ENCODE results near the gene CPVL.

Gene CPVL

GRCh38 chr7:29090151-29090805 is 56.1 kb downstream of the CPVL start:
- DNase-seq: no peak

DNA sequence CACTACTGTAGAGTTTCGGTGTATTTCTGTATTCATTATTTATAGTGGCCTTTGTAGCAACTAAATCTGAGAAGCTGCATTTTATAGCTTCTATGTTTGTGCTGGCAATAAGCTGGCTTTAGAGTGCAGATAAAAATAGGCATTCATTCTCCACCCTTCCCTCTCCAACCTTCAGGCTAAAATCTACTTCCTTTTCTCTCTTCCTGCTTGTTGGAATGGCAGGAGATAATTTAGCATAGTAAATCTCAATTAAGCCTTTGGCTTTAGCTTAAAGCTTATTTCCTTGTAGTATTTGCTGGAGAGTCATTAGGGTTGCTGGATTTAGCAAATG is 58.5 kb downstream of the CPVL start:
- no peak for DNase-seq

DNA sequence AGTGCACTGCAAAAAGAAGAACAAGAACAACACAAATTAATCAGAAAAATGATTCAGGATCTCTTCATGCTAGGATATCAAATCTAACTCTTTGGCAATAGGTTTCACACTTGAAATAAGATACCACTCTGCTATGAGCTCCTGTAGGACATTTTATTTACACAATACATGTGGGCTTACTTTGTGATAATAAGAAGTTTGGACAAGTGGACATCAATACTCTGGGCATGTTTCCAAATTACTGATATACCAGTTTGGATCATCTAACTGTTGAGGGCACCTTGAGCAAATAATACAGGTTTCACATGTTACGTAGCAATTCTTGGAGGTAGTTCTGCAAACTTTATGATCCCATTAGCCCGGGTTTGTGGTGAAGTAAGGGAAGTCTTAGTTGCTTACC is 59.8 kb downstream of the CPVL start:
- no peak for DNase-seq

DNA sequence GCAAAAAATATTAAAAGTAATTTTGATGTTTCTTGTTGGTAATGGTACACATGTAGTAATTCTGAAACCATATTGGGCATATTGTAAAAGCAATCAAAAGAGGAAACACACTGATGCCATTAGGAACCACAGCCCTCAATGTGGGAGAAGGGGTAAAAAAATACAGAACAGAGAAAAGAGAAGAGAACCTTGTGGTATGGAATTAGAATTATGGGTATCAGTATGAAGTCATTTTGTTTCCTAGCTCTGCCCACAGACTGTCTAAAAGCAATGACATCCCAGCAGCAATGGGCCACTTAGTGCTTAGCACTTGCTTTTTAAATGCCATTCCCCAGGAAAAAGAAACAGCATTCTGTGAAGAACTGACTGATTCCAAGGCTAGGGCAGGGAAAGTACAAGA is 61.5 kb downstream of the CPVL start:
- DNase-seq: peak in 1 of 5 donors; percentile 11

DNA sequence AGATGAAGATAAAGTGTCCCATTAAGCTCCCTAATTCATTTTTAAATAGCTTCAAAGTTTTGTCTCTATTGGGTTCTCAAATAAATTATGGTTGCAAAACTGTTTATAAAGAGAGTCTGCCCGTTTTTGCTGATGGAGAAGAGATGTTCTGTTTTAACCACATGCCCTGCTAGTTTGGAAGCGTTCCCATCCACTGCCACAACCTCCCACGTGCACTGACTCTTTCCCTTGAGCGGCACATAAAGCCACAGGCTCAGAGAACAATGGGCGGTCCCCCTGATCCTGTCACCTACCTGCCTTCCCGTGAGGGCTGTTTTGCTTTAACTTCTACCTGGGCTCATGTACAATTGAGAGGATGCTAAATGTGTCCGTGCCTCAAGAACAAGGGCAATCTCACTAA is 65.5 kb downstream of the CPVL start:
- no peak for DNase-seq

DNA sequence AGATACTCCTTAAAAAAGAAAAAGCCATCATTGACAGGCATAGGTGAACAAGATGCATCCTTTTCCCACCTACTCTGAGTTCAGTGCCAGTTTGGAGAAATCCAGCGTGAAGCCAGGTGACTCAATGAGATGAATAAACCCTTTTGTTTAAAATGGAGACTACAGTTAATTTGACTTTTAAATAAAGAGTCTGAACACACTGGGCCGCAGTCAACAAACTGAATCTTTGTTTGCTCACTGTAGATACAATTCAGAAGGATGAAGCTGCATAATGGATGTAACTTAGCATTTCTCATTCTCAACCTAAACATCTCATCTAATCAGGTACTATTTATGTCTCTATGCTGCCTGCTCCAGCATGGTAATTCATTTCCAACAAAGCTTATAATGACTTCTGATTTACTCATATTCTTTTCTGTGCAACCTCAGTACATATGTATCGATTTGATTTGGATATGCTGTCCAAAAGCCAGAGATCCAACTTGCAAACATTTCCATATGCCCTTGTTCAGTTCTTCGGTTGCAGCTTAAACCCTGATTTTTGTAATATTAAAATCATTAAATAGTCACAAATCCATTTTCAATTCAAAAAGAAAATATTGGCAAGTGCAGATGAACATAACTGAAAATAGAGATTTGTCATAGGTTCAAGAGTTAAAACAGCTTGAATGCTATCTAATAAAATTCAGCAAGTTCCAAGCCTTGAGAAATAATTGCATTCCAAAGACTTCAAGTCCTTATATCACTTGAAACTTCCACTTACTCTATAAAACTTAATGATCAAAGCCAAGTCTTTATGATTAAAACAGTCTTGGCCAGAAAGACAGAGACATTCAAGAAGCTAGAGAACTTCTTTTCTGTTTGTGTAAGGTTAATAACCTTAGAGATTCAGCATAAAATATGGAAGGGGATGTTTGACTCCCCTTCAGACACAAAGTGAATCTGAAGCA is 67.8 kb downstream of the CPVL start:
- no peak for DNase-seq

GRCh38 chr7:29077854-29078253 is 68.5 kb downstream of the CPVL start:
- no peak for DNase-seq

- DNase-seq: no peak
Measured at GRCh38 chr7:29077176-29077575, 69.2 kb downstream of the CPVL start.

DNA sequence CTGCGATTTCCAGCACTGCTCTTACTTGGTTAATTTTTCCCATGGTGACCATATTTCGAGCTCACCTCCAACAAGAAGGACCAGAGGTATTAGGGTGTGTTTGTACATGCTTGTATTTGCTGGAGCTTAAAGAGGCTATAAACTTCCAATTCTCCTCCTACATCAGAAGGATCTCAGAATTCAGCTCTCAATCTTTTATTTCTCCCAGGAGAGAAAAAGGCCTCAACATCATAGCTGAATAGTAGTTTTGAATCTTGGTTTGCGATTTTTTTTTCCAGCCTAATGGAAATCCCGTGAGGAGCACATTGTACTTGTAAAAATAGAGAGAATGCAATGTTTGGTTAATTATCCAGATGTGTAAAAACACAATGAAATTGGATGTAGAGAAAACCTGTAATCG is 69.7 kb downstream of the CPVL start:
- DNase-seq: no peak

DNA sequence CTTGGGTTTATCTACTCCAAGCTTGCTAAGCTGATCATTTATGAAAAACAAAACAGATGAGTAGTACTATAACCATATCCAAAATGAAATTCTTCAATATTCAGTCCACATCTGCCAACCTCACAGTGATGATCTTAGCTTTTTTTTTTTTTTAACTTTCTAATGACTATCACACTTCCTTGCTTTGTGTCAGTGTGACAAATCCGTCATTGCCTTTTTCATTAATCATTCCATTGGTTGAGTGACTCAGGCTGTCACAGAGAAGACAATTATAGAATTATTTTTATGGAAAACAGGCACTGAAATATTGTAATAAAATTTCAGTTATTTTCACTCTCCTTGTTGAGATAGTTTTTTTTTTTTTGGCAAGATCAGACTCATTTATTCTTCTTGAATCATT is 70.7 kb downstream of the CPVL start:
- no peak for DNase-seq

DNA sequence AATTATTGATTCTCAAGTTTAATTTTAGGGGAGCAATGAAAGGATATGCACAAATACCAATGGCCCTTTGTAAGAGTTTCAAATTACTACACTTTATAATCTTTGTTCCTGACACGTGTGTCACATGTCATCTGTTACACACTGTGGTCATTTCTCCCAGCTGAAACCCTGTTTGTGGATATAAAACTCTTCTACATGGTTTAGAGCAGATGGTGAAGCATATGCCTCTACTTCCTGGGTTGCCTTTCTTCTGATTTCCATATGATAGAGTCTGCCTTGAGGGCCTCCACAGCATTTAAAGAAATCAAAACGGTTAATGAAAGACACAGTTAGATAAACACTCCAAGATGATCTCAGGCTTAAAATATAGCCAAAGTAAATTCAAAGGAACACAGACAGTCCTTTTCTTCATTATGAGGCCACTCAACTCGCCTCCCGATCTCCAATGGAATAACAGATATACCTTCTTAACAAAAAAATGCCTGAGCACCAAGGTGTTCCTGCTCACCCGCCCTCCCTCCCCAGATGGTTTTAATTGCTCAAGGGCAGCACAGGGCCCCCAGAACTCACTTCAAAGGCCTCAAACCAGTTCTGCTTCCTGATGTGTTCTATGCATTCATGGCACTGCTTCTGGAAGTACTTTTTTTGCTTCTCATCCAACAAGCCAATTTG is 75.0 kb downstream of the CPVL start:
- DNase-seq: no peak

DNA sequence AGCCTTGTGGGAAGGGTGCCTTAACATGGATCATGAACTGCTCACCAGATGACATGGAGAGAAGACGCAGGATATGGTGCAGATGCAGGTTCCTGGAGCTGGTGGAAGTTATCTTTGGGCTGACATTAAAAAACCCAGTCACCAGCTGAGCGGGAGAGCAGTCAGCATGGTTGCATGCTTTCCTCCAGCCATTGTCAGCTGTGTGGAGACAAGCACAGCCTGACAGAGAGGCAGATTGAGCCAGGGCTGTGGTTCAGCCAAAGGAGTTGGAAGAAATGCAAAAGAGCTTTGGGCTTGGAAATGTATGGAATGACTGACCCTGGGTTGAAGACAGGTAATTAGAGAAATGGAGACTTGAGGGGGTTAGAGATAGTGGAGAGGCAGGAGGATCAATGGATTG is 79.7 kb downstream of the CPVL start:
- no peak for DNase-seq

DNA sequence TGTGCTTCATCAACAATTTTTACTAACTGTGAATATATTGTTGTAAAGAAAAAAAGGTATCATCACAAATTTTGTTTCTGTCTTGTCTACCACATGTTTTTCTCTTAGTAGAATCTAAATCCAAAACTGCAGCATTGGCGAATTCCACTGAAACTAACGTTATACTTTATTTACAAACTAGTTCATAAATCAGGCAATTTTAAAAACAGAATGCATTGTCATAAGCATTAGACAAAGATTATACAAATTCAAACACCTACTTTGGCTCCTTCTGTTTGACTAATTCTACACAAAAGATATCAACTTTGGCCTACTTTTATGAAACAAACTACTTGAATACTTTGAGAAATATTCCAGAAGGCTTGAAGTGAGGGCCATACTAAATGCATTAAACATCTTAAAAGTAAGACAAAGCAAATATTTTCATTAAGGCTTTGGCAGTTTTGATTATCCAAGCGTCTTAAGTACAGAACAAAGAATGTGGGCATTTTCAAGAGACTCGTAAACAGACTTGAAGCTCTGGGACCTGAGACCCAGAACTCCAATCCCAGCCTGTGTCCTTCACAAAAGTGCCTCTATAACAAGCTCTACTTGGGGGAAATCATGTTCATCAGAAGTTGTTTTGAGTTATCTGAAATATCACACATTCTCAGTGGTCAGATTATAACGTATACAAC is 81.0 kb downstream of the CPVL start:
- DNase-seq: no peak

GRCh38 chr7:29063872-29064271 is 82.5 kb downstream of the CPVL start:
- no peak for DNase-seq

DNA sequence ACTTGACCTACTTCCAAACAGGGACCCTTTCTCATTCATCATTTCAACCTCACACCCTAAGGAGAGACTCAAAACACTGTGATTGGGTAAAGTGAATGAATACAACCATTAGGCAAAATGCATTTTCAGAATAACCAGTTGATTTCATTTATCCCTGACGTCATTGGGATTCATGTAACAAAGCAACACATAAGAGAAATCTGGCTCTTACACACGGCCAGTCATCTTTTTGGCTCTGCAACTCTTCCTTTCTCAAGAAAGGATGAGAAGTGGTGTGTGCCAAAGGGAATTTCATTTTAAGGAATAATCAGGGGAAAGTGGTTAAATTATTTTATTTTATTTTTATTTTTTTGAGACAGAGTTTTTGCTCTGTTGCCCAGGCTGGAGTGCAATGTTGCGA is 83.1 kb downstream of the CPVL start:
- no peak for DNase-seq

DNA sequence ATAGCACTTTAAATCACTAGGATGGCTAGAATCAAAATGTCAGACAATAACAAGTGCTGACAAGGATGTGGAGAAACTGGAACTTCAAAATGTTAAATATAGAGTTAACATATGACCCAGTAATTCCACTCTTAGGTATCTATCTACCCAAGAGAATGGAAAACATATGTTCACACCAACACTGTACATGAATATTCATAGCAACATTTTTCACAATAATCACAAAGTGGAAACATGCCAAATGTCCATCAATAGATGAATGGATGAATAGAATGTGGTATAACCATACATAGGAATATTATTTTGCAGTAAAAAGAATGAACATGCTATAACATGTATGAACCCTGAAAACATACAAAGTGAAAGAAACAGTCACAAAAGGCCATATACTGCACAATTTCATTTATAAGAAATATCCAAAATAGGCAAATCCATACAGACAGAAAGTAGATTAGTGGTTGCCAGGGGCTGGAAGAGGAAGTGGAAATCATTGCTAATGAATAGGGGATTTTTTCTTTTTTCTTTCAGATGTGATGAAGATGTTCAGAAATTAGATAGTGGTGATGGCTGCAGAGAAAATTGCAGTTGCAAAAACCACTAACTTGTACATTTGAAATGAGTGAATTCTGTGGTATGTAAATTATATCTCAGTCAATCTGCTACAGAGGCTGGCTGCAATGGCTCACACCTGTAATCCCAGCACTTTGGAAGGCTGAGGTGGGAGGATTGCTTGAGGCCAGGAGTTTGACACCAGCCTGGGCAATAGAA is 93.0 kb downstream of the CPVL start:
- DNase-seq: no peak

- no peak for DNase-seq
Measured at GRCh38 chr7:29046978-29047377, 99.4 kb downstream of the CPVL start.

DNA sequence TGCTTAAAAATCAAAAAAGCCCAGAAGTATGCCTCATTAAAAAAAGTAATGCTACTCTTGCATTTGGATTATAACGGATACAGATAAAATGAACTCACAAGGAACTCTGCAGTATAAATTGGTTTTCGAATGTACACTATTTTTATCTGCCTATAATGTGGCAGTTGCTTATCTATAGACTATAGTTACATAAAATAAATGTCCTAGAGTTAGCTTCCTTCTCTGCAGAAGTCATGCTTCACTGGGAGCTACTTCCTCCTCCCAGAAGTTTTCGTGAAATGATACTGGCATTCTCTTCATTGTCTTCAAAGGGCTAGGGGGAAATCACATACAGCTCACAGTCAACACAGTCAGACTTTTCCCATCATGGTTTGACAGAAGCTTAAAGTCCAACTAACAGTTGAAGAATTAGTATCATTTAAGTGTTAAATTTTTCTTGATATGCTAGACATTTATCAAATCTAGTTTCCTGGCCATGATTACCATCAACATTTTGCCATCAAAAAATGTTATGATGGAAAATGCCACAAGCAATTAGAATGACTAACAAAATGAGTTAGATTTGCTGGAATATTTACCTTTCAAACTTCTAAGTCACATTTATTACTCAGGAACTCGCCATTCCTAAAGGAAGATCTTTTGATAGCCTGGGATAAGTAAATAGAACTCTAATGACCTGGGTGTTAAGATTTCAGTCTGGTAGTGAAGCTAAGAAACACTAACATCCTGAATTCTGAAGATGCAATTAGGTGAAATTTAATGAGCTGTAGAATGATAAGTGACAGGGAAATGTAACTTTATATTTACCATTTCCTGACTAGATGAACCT is 100.9 kb downstream of the CPVL start:
- DNase-seq: no peak

- no peak for DNase-seq
Measured at GRCh38 chr7:29044554-29044953, 101.8 kb downstream of the CPVL start.

- DNase-seq: no peak
Measured at GRCh38 chr7:29043576-29043975, 102.8 kb downstream of the CPVL start.

DNA sequence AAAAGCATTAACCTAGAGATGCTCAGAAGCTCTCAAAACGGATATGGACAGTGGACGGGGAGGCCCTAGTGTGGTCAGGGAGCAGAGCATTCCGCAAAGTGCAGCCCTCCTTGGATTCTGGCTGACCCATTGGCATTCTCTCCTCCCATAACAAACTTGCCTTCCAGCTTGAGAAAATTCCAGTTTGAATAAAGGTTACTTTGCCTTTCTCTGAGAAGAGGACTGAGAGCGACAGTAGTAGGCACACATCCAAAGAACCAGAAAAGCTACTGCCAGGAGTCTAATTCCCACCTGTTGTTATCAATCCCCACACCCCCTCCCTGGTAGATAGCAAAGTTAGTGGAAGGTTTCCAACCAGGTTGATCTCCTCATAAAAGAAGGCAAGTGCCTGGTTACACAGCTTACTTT is 103.5 kb downstream of the CPVL start:
- DNase-seq: no peak

DNA sequence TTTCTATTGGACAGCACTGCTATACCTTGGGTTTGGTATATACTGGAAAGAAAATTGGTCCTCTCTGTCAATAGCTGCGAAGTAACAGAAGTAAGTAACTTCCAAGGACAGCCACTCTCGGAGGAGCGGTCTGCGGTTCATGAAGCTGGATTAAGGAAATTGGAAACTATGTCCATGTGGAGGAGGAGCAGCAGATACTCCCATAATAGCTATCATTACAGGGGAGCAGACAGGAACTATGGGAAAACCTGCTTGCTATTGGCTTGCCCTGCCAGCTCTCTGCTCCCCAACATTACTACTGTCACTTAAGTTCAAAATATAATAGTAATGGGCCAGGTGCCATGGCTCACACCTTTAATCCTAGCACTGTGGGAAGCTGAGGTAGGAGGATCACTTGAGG is 104.3 kb downstream of the CPVL start:
- no peak for DNase-seq
